ENCODE results near the gene KCNMA1. TPM values are rescaled to one million over a fixed set of nuclear protein-coding genes. Genes with fewer than 3 reads are reported as not detected.

KCNMA1 gene
- total and polyA plus RNA-seq, 9 of the 15 experiments (the other 6 are each of a cell fraction or from before 2014, with no cell fraction given) = 0.01 to 0.95 (median 0.15) TPM; not detected in 4

DNA sequence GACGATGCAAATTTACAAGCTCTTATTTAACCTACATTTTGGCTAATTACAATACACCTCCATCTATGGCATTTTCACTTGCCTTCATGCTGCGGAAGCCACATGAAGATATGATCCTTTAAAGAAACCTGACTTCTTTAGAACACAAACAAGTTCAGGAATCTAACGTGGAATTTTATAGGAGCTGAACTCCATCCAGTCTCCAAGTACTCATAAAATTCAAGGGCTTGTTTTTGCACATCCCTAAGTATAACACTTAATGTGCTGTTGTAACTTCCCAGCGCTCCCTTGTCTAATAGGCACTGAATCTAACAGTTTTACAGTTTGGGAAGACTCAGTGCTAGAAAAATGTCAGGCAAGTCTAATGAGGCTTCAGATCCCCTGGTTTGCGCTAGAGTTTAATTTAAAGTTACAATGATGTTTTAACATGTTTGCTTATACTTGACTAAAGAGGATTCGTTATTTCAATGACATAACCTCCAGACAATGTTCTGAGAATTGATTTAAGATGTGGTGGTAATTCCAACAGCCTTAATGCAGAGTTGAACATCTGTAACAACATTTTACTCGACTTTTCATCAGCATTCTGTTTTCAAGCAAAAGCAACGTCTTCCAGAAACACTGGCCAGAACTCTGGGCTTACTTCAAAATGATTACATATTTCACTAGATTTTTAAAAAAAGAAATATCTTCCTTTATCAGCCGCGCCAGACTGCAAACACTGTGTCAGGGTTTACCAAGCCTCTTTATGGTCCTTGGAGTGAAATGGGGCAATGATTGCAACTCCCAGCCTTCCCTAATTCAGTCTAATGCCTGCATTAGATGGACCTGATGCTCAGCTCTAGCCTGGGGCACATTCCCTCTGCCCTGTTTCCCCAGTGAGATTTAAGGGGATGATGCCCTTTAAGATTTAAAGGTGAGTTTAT, 664.3 kb downstream of the KCNMA1 start:
- Histone ChIP-seq H3K4me2 (ENCODE audit: insufficient read depth, low read length) (no peak overlapping the region), H3K36me3 (ENCODE audit: control insufficient read depth, insufficient read depth, low read length) (no peaks in the 10 kb centered on the region), H3K27ac (ENCODE audit: extremely low read depth, low read depth, low read length) (no peak overlapping the region), H3K4me1 (replicated peaks in 1 of 2; ENCODE audit: control insufficient read depth in 2 of 2, insufficient read depth in 2 of 2, low read length in 2 of 2) (no peaks in the 10 kb centered on the region), H3K4me3 (no peak overlapping the region), H3K27me3 (ENCODE audit: control insufficient read depth in 2 of 2, insufficient read depth in 2 of 2, low read length in 2 of 2) (peaks cover 0 to 10% of the 10 kb centered on the region in 2 experiments; a peak in 3 of 5 replicates), H3K9me3 (replicated peaks; ENCODE audit: control insufficient read depth, insufficient read depth, low read depth, low read length) (no peaks in the 10 kb centered on the region), H2AFZ (ENCODE audit: low read depth, low read length) (no peak overlapping the region), H3K9ac (ENCODE audit: insufficient read depth in 1 of 2, low read depth in 2 of 2, low read length in 2 of 2) (no peak overlapping the region), H3K79me2 (ENCODE audit: control insufficient read depth, insufficient read depth, low read length) (no peaks in the 10 kb centered on the region), H3K9me1 (ENCODE audit: control insufficient read depth, insufficient read depth, low read length) (no peaks in the 10 kb centered on the region), H4K20me1 (replicated peaks; ENCODE audit: control insufficient read depth, insufficient read depth, low read length) (no peaks in the 10 kb centered on the region)
- DNase-seq (ENCODE audit: extremely low read depth in 1 of 4, low spot score in 3 of 4) (no peak), ATAC-seq (no peak), FAIRE-seq (no peak)
- no TSS peak for BruUV-seq (replicated peaks)
- CTCF ChIA-PET (ENCODE audit: low intra/inter-chr PET ratio) = no interaction called here
- 2% methylated on average over 10 of the region's 10 CpGs for WGBS (ENCODE audit: insufficient coverage, low coverage, missing lambda C conversion rate)
- in situ Hi-C loops (cut with MboI) = no loop called here
- intact Hi-C loops (cut with micrococcal nuclease) = no loop called here
- POLR2A ChIA-PET = no interaction called here
- TF ChIP-seq, protein P1, sequence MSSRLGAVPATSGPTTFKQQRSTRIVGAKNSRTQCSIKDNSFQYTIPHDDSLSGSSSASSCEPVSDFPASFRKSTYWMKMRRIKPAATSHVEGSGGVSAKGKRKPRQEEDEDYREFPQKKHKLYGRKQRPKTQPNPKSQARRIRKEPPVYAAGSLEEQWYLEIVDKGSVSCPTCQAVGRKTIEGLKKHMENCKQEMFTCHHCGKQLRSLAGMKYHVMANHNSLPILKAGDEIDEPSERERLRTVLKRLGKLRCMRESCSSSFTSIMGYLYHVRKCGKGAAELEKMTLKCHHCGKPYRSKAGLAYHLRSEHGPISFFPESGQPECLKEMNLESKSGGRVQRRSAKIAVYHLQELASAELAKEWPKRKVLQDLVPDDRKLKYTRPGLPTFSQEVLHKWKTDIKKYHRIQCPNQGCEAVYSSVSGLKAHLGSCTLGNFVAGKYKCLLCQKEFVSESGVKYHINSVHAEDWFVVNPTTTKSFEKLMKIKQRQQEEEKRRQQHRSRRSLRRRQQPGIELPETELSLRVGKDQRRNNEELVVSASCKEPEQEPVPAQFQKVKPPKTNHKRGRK (tag; IDR thresholded peaks at IDR 0.05) = no peak
- TF ChIP-seq RBM22 (IDR thresholded peaks at IDR 0.05; ENCODE audit: low read depth, low read length, poor library complexity, severe bottlenecking) = no peak
- TF ChIP-seq, protein P2, sequence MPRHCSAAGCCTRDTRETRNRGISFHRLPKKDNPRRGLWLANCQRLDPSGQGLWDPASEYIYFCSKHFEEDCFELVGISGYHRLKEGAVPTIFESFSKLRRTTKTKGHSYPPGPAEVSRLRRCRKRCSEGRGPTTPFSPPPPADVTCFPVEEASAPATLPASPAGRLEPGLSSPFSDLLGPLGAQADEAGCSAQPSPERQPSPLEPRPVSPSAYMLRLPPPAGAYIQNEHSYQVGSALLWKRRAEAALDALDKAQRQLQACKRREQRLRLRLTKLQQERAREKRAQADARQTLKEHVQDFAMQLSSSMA (CRISPR knock-in tag; IDR thresholded peaks at IDR 0.05) = no peak
- TF ChIP-seq SMARCB1 (IDR thresholded peaks at IDR 0.05; ENCODE audit: insufficient read length, low read depth) = no peak
- TF ChIP-seq BACH1 (tag; IDR thresholded peaks at IDR 0.05) = no peak
- no peak for TF ChIP-seq ZNF707 (CRISPR knock-in tag; conservative IDR thresholded peaks at IDR 0.05)
- no peak for TF ChIP-seq CCAR2 (IDR thresholded peaks at IDR 0.05; ENCODE audit: low read depth, low read length)
- TF ChIP-seq SREBF2 (CRISPR knock-in tag; IDR thresholded peaks at IDR 0.05) = no peak
- TF ChIP-seq SMAD4 (CRISPR knock-in tag; conservative IDR thresholded peaks at IDR 0.05) = no peak
- no peak for TF ChIP-seq ZNF551 (CRISPR knock-in tag; IDR thresholded peaks at IDR 0.05)
- TF ChIP-seq, protein P3, sequence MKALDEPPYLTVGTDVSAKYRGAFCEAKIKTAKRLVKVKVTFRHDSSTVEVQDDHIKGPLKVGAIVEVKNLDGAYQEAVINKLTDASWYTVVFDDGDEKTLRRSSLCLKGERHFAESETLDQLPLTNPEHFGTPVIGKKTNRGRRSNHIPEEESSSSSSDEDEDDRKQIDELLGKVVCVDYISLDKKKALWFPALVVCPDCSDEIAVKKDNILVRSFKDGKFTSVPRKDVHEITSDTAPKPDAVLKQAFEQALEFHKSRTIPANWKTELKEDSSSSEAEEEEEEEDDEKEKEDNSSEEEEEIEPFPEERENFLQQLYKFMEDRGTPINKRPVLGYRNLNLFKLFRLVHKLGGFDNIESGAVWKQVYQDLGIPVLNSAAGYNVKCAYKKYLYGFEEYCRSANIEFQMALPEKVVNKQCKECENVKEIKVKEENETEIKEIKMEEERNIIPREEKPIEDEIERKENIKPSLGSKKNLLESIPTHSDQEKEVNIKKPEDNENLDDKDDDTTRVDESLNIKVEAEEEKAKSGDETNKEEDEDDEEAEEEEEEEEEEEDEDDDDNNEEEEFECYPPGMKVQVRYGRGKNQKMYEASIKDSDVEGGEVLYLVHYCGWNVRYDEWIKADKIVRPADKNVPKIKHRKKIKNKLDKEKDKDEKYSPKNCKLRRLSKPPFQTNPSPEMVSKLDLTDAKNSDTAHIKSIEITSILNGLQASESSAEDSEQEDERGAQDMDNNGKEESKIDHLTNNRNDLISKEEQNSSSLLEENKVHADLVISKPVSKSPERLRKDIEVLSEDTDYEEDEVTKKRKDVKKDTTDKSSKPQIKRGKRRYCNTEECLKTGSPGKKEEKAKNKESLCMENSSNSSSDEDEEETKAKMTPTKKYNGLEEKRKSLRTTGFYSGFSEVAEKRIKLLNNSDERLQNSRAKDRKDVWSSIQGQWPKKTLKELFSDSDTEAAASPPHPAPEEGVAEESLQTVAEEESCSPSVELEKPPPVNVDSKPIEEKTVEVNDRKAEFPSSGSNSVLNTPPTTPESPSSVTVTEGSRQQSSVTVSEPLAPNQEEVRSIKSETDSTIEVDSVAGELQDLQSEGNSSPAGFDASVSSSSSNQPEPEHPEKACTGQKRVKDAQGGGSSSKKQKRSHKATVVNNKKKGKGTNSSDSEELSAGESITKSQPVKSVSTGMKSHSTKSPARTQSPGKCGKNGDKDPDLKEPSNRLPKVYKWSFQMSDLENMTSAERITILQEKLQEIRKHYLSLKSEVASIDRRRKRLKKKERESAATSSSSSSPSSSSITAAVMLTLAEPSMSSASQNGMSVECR (CRISPR knock-in tag; IDR thresholded peaks at IDR 0.05) = no peak
- TF ChIP-seq YBX1 (IDR thresholded peaks at IDR 0.05) = no peak
- TF ChIP-seq, protein P4, sequence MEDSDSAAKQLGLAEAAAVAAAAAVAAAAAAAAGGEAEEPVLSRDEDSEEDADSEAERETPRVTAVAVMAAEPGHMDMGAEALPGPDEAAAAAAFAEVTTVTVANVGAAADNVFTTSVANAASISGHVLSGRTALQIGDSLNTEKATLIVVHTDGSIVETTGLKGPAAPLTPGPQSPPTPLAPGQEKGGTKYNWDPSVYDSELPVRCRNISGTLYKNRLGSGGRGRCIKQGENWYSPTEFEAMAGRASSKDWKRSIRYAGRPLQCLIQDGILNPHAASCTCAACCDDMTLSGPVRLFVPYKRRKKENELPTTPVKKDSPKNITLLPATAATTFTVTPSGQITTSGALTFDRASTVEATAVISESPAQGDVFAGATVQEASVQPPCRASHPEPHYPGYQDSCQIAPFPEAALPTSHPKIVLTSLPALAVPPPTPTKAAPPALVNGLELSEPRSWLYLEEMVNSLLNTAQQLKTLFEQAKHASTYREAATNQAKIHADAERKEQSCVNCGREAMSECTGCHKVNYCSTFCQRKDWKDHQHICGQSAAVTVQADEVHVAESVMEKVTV (CRISPR knock-in tag; IDR thresholded peaks at IDR 0.05) = no peak
